ENCODE measurements around the gene STPG1.

Gene STPG1

GRCh38 chr1:24426744-24427544, 13.4 kb upstream of the STPG1 start:
- DNase-seq, result no peak

- DNase-seq, result no peak
Measured at GRCh38 chr1:24425922-24426321, 12.3 kb upstream of the STPG1 start.

- DNase-seq, result no peak
Measured at GRCh38 chr1:24425441-24425840, 11.9 kb upstream of the STPG1 start.

GRCh38 chr1:24424990-24425389, 11.4 kb upstream of the STPG1 start:
- DNase-seq, result no peak

- no peak for DNase-seq
Measured at GRCh38 chr1:24424207-24424606, 10.6 kb upstream of the STPG1 start.

GRCh38 chr1:24421502-24421901, 7.9 kb upstream of the STPG1 start:
- DNase-seq, result no peak

GRCh38 chr1:24420547-24420946, 7.0 kb upstream of the STPG1 start:
- DNase-seq, result no peak

GRCh38 chr1:24418898-24419628, 5.5 kb upstream of the STPG1 start:
- peak; percentile 81 to 86 for DNase-seq

- no peak for DNase-seq
Measured at GRCh38 chr1:24417681-24418080, 4.1 kb upstream of the STPG1 start.

- peak in 1 of 2 experiments; percentile 36 for DNase-seq
Measured at GRCh38 chr1:24416666-24417391, 3.2 kb upstream of the STPG1 start.

- DNase-seq, result no peak
Measured at GRCh38 chr1:24415910-24416665, 2.5 kb upstream of the STPG1 start.

GRCh38 chr1:24415334-24415909, 1.8 kb upstream of the STPG1 start, which contains the start of gene NIPAL3:
NIPAL3 (plus strand) TSS chr1:24415802; CDS start chr1:24419548, 3,746 bp downstream.
- DNase-seq, result peak; percentile 94 to 96

GRCh38 chr1:24414775-24415333, 1.3 kb upstream of the STPG1 start:
- DNase-seq, result no peak

- no peak for DNase-seq
Measured at GRCh38 chr1:24412408-24412807, 1.2 kb downstream of the STPG1 start.

GRCh38 chr1:24411963-24412362, 1.6 kb downstream of the STPG1 start:
- no peak for DNase-seq

- DNase-seq, result no peak
Measured at GRCh38 chr1:24410750-24411149, 2.8 kb downstream of the STPG1 start.

GRCh38 chr1:24409535-24409934, 4.0 kb downstream of the STPG1 start:
- no peak for DNase-seq

- no peak for DNase-seq
Measured at GRCh38 chr1:24406788-24407187, 6.8 kb downstream of the STPG1 start.

- DNase-seq, result no peak
Measured at GRCh38 chr1:24403806-24404205, 9.8 kb downstream of the STPG1 start.

- no peak for DNase-seq
Measured at GRCh38 chr1:24400065-24400464, 13.5 kb downstream of the STPG1 start.

- DNase-seq, result no peak
Measured at GRCh38 chr1:24393892-24394291, 19.7 kb downstream of the STPG1 start.
